NCI-H2227 treated with DMSO at 0.1 percent for 48 hours (cell line): ENCODE results near the gene UNKL.

Source experiments
- DNase-seq: peaks from one replicate; lab custom pipeline; 2025; lab: John Stamatoyannopoulos, UW

The UNKL gene, protein sequence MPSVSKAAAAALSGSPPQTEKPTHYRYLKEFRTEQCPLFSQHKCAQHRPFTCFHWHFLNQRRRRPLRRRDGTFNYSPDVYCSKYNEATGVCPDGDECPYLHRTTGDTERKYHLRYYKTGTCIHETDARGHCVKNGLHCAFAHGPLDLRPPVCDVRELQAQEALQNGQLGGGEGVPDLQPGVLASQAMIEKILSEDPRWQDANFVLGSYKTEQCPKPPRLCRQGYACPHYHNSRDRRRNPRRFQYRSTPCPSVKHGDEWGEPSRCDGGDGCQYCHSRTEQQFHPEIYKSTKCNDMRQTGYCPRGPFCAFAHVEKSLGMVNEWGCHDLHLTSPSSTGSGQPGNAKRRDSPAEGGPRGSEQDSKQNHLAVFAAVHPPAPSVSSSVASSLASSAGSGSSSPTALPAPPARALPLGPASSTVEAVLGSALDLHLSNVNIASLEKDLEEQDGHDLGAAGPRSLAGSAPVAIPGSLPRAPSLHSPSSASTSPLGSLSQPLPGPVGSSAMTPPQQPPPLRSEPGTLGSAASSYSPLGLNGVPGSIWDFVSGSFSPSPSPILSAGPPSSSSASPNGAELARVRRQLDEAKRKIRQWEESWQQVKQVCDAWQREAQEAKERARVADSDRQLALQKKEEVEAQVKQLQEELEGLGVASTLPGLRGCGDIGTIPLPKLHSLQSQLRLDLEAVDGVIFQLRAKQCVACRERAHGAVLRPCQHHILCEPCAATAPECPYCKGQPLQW

DNA sequence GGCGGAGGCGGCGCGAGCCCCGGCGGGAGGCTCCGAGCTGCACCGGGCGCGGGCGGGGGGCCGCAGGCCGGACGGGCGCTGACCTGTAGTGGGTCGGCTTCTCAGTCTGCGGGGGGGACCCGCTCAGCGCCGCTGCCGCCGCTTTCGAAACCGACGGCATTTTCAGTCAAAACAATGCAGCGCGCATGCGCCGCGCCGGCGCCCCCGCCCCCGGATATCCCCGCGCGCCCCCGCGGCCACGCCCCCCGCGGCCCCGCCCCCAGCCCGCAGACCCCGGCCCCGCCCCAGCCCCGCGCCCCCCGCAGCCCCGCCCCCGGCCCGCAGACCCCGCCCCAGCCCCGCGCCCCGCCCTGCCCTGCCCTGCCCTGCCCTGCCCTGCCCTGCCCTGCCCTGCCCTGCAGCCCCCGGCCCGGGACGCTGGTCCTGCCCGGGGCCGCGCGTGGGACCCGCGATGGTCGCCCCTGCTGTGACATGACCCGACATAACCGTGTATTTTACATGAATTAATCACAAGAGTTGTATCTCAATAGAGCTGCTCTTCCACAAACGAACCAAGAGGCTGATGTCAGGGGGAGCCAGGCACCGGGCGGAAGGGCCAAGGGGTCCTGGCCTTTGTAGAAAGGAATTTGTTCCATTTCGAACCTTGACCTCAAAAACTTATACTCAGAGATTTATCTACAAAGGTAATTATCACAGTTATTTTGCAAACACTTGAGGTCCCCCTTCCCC, at the start of gene UNKL:
UNKL (minus strand) TSS at position 173 of the 729 bp plus-strand sequence; CDS start at position 160, 13 bp downstream.
- peak; percentile 28 for DNase-seq

- DNase-seq = no peak
Observed at GRCh38 chr16:1461146-1461545, 46.6 kb upstream of the UNKL start.

DNA sequence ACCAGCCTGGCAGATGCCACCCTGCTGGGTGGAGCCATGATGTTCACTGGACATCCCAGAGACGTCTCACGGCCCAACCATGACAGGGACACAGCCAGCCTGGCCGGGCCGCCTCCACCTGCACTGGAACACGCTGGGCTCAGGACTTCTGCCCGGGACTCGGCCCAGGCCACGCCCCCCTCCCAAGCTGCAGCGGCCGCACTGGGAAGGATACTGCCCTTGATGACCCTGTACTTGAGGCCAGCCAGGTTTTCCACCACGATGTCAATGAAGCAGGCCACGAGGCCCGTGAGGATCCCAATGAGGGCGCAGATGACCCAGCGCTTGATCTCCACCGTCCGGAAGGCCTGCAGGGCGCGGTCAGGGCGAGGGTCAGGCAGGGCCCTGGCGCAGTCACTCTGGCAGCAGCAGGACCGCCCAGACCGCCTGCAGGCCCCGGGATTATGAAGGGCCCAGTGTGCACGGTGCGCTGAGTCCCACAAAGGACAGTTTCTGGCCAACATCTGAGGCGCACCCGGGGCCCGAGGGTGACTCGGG, 46.2 kb upstream of the UNKL start:
- no peak for DNase-seq

- DNase-seq = no peak
Observed at GRCh38 chr16:1459967-1460366, 45.5 kb upstream of the UNKL start.

GRCh38 chr16:1458977-1459341, 44.5 kb upstream of the UNKL start:
- DNase-seq = no peak

GRCh38 chr16:1458336-1458976, 44.0 kb upstream of the UNKL start:
- DNase-seq = no peak

GRCh38 chr16:1457489-1458245, 43.2 kb upstream of the UNKL start:
- DNase-seq = no peak

DNA sequence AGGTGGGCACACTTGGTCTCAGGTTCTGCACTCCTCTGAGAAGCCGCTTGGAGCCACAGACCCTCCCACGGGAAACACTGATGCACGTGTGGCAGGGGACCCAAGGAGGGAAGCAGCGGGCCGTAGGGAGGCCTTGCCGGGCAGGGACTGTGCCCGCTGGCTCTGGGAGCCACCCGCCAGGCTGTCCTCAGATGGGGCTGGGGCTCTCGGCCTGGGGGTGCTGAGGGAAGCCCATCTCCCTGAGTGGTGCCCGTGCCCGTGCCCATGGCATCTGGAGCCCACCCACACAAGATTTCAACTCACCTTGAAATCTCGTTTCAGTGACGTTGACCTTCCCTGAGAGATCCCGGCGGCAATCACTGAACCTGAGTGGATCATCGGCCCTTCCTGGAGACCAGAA, 42.4 kb upstream of the UNKL start:
- DNase-seq = no peak

- DNase-seq = no peak
Observed at GRCh38 chr16:1455190-1456171, 41.0 kb upstream of the UNKL start.

- DNase-seq = no peak
Observed at GRCh38 chr16:1454561-1454960, 40.1 kb upstream of the UNKL start.

- no peak for DNase-seq
Observed at GRCh38 chr16:1453316-1453715, 38.8 kb upstream of the UNKL start.

DNA sequence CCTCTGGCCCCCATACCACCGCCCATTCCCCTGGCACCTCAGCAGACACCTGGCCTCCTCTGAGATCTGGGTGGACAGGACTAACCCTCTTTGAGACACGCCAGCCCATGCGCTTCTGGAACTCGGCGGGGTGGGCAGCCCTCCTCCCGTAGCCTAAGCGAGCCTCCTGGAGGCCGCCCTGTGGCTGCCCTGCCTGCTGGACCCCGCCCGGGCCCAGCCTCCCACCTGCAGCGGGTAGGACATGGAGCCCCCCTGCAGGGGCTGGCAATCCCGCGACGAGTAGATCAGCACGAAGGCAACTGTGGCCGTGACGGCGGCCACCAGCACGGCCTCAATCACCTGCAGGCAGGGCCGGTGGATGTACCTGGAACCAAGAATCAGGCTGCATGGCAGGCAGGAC, 38.0 kb upstream of the UNKL start:
- no peak for DNase-seq

DNA sequence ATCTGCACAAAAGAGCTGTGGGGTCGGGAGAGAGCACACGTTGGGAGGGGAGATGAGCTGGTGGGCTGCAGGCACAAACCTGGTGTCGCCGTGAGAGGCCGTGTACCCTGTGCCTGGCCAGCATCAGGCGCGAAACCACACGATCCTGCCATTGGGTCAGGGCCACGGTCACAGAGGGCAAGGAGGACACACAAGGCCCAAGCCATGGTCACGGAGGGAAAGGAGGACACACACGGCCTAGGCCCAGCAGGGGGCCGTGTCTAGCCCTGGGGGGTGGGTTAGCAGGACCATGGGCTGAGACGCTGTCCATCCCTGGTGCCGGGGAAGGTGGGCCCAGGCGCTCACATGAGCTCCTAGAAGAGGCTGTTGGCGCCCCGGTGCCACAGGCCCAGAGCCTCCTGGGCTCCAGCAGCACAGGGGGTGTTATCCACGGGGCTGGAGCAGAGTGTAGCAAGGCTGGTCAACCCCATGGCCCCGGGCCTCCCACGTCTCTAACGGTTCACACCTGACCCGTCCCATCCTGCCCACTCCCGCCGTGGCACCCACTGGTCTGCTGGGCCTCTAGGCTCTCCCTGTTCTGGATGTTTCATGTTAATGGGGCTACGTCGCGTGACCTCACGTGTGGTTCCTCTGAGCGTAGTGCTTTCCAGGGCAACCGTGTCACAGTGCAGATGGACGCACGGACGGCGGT, 37.3 kb upstream of the UNKL start:
- DNase-seq = no peak

- no peak for DNase-seq
Observed at GRCh38 chr16:1450841-1451240, 36.3 kb upstream of the UNKL start.

GRCh38 chr16:1450218-1450617, 35.7 kb upstream of the UNKL start:
- DNase-seq = no peak

GRCh38 chr16:1449201-1449788, 34.8 kb upstream of the UNKL start:
- no peak for DNase-seq

- DNase-seq = no peak
Observed at GRCh38 chr16:1448536-1449116, 34.1 kb upstream of the UNKL start.

DNA sequence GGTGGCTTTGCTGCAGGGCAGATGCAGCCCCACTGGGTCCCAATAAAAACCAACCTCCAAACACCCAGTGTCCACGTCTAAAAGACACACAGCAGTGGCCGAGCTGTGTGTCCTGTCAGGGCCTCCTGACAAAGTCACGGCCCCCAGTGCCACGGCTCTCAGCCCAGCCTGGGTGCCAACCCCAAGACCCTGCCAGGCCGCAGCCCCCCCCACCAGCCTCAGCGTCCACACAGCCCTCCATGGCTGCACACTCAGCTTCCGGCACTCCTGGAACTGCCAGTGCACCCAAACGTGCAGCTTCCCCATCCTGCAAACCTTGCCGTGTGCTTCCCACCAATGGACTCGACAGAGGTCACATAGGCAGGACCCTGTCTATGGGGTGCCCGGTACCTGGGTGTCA, 33.5 kb upstream of the UNKL start:
- DNase-seq = no peak
